Measurements from ENCODE around the gene LHPP. TPM values are rescaled to one million over a fixed set of nuclear protein-coding genes. Genes with fewer than 3 reads are reported as not detected.
"Not testable (repeated sequence)": the region's sequence is repeated elsewhere in the genome, so short reads cannot be mapped to it uniquely, and the experiment has no call there.

Gene LHPP, protein sequence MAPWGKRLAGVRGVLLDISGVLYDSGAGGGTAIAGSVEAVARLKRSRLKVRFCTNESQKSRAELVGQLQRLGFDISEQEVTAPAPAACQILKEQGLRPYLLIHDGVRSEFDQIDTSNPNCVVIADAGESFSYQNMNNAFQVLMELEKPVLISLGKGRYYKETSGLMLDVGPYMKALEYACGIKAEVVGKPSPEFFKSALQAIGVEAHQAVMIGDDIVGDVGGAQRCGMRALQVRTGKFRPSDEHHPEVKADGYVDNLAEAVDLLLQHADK
- 0.74 and 3.2 TPM in 2 replicates for polyA plus RNA-seq (2014; cell fraction: cytosol; rRNA removed)
- polyA plus RNA-seq (2014; cell fraction: nucleus; rRNA removed), result 0.95 and 2.2 TPM in 2 replicates

DNA sequence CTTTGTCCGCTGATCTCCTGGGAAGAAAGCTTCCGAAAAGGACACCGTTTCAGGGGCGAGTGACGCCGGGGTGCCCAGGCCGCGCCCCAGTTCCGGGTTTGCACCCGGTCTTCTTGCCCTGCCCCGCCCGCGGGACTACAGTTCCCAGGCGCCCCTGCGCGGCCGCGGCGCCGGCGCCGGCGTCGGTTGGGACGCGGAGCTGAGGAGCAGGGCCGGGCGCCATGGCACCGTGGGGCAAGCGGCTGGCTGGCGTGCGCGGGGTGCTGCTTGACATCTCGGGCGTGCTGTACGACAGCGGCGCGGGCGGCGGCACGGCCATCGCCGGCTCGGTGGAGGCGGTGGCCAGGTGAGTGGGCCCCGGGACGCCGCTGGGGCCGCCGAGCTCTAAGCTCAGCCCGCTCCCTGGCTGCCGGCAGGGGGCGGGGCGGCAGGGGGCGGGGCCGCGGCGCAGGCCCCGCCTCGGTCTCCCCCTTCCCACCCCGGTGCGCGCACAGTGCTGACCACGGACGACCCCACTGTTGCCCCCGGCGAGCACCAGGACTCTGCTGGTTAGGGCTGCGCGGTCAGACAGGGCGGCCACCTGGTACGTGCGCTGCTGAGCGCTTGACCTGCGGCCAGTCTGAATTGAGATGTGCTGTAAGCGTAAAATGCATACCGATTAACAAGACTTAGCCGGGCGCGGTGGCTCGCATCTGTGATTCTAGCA lies at the start of gene LHPP:
Gene LHPP (plus strand): TSS at position 182 of the 706 bp plus-strand sequence. CDS start 40 bp downstream, at position 222.
- DNase-seq (ENCODE audit: low spot score), result peak; percentile 77

DNA sequence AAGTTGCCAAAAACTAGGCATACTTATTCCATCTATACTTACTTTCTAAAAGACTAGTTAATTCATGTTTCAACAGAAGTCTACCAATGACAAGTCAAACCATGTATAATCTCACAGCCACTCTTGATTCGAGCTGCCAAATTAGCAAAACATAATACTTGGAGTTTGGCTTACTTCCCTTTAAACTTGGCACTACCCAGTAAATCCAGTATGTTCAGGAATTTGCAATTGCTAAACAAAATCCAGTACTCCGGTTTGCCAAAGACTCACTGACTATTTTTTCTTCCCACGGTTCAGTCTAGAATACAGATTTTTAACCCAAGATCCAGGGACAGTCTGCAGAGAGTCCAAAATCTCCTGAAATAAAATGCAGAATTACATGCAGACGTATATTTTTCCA lies 47.5 kb upstream of the LHPP start:
- no peak for DNase-seq (ENCODE audit: low spot score)

DNA sequence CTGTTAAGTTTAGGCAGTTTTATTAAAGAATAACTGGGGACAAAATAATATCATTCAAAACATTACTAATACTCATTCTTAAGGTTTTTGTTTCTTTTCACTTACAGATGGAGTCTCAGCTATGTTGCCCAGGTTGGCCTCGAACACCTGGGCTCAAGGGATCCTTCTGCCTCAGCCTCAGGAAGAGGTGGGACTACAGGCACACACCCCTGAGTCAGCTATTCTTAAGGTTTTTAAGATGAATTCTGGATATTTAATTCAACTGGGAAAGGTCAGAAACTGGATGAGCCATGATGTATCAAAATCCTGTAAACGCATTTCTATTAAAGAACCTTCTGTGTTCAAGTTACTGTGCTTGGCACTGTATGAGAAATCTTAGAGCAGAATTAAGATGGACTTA lies 46.4 kb upstream of the LHPP start:
- no peak for DNase-seq (ENCODE audit: low spot score)

DNA sequence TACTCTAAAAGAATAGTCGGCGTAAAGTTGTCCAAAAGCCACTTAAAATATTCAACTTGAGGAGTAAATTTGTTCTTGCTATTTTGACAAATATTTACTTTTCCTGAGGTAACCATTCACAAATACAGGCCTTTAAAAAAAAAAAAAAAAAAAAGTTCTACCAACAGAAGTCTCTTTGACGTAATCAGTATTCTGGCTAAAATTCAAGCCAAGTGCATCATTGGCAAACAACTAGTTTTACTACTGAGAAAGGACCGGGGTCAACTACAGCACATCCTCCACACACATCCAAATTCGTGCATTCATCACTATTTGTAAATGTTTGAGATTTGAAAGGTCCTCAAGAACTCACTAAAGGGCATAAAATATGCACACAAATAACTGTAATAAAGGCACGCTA lies 44.9 kb upstream of the LHPP start:
- no peak for DNase-seq (ENCODE audit: low spot score)

DNA sequence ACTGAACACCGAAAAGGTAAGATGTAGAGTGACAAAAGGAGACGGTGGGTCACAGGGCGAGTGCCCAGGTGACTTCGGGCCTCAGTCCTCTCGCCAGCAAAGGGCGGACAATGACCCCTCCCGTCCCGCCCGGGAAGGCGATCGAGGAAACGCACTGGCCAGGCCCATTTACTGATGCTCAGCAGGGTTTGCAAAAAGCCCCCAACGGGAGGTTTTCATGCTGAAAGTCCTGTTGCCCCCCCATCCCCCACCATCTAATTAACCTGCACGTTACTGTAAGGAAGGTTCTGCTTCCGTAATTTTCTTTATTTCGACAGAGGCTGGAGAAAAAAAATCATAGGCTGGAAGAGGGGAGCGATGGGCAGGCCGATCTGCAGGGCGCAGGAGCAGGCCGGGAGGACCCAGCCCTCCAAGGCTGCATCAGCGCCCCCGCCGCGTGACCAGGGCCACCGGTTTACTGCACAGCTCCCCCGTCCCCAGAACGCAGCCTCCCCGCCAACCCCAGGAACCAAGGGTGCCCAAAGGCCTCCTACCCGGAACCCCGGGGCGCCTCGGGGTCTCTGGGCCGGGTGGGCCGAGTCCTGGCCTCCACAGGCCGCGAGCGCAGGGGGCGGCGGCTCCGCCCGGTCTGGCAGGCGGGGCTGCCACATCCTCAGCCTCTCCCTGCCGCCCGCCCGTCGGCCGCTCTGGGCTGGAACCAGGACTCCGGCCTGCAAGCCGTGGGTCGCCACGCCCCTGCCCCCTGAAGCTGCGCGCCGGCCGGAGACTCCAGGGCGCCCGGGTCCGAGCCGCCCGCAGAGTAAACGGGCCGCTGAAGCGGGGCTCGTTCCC lies 43.5 kb upstream of the LHPP start:
- DNase-seq (ENCODE audit: low spot score), result peak; percentile 57

DNA sequence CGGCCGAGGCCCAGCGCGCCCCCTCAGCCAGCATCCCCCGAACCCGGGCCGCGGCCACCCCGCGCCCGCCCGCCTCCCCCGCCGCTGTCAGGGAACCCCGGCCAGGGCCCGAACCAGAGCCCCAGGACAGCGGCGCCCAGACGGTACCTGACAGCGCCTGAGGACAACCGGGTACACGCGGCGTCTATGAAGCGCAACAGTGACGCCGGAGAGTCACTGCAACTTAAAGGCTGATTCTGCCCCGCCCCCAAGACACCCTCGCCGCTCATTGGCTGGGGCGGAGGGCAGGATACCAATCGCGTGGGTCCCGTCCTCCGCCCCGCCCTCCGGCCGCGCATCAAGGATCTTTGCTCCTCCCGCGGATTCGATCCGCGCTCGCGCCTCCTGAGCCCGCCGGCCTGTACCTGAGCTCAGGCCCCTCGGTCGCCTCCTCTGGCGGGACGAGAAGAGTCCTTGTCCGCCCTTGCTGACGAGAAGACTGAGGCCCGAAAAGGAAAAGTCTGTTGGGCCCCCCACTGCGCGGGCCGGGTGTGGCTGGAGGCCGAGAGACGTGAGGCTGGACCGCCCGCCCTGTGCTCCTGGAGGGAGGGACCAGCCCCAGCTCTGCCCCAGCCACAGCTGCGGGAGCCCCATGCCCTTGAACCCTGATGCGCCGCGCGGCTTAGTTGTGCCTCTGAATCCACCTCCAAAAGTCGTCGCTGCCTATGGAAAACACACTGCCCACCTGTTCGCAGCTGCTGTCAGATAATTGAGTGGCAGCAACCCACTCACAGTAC lies 42.7 kb upstream of the LHPP start, which contains the start of gene OAT:
Gene OAT (minus strand): TSS at position 198 of the 776 bp plus-strand sequence. CDS start 6,752 bp downstream, outside the sequence.
- peak; percentile 97 for DNase-seq (ENCODE audit: low spot score)

DNA sequence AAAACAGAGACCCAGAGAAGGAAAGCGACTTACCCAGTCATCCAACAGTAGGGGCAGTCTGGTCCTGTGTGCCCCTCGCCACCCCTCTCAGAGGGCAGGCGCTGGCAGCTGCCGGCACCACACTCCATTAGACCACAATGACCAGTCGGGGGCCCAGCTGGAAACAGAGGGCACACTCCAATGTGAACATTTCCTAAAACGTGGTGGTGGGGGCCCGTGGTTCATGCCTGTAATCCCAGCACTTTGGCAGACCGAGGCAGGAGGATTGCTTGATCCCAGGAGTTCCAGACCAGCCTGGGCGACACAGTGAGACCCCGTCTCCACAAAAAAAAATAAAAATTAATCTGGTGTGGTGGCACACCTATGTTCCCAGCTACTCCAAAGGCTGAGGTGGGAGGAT lies 42.0 kb upstream of the LHPP start:
- DNase-seq (ENCODE audit: low spot score), result no peak

DNA sequence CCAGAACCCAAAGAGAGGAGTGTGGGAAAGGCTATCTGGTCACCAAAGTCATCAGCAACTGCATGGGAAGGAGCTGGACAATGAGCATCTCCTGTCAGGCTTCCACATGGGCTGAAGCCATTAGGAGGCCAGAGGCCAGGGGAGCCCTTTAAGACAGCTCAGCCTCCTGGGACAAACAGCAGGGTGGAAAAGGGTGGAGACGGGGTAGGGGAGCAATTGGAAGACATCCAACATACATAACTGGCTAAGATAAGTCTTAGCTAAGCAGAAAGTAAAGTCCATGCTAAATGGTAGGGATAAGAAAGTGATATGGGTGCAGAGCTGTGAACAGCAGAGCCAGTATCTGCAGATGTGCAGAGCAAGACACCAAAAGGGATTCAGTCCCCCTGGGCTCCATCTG lies 41.4 kb upstream of the LHPP start:
- no peak for DNase-seq (ENCODE audit: low spot score)

DNA sequence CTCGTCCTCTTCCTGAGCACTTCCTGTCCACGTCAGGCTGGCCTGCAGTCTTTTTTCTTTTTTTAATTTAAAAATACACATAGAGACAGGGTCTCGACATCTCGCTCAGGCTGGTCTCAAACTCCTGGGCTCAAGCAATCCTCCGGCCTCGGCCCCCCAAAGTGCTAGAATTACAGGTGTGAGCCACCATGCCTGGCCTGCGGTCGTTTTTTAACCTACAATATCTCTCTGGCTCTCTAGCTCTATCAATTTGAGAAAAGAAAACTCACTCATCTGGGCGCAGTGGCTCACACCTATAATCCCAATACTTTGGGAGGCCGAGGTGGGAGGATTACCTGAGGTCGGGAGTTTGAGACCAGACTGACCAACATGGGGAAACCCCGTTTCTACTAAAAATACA lies 38.9 kb upstream of the LHPP start:
- no peak for DNase-seq (ENCODE audit: low spot score)

DNA sequence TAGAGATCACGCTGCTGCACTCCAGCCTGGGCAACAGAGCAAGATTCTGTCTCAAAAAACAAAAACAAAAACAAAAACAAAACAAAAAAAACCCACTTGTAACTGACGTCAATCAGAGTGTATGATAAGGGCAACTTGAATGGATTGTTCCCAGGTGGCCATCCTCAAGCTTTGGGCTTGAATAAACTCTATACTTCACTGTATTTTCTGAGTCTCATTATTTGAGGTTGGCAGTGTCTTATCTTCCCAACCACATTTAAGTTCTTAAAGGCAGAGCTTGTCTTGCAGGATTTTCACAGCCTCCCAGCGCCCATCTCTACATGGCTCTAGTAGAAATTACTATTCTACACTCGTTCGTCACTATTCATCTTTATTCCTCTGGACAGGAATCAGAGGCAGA lies 37.8 kb upstream of the LHPP start:
- DNase-seq (ENCODE audit: low spot score), result no peak

DNA sequence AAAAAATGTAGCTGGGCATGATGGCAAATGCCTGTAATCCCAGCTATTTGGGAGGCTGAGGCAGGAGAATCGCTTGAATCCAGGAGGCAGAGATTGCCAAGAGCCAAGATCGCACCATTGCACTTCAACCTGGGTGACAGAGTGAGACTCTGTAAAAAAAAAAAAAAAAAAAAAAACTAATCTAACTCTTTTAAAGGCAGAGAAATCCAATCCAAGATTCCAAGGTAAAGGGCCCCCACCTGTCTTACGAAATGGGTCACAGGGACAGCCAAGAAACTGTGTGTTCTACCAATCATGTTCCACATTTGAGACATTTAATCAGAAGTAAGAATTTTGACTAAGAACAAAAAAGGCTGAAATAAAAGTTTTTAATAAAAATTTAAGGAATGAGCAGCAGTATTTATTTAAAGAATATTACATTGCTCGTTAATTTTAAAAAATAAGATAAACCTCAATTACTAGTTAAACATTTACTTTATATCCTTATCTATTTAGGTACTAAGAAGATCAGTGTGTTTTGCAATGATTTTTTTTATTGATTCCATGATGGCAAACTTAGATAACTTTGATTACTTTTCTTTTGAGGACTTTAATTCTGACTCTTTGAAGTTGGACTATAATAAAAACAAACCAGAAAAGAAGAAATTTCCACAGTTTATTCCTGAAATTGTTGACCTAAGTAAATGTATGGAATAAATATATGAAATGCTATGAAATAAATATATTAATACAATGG lies 36.2 kb upstream of the LHPP start:
- no peak for DNase-seq (ENCODE audit: low spot score)

DNA sequence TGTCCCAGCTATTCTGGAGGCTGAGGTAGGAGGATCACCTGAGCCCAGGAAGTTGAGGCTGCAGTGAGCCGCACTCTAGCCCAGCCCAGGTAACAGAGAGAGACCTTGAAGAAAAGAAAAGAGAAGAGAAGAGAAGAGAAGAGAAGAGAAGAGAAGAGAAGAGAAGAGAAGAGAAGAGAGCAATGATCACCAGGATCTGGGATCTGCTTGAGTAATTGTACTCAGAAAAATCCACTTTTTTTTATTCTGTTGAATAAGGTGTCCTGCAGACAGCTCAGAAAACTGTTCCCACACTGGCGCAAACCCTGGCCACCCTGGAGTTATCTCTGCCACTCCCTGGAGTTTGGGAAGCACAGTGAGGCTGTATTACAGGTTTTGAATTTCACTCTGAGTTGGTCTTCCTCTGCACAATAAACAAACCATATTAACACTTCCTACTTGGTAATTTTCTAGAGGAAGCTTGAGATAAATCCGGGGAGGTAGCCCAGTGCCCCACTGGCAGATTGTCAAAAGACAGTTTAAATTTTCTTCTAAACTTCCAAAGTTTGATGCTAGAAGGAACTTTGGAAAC lies 33.3 kb upstream of the LHPP start:
- DNase-seq (ENCODE audit: low spot score), result no peak

DNA sequence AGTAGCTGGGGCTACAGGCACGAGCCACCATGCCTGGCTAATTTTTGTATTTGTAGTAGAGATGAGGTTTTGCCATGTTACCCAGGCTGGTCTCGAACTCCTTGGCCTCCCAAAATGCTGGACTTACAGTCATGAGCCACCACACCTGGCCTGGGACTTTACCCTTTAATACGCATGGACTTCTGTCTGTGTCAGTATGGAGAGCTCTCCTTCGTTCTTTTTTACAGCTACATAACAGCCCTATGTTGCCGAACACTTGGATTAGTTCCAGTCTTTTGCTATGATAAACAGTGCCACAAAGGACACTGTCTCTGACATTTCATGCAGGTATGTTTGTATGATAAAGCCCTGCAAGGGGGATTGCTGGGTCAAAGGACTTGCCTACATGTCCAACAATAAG lies 32.0 kb upstream of the LHPP start:
- no peak for DNase-seq (ENCODE audit: low spot score)

DNA sequence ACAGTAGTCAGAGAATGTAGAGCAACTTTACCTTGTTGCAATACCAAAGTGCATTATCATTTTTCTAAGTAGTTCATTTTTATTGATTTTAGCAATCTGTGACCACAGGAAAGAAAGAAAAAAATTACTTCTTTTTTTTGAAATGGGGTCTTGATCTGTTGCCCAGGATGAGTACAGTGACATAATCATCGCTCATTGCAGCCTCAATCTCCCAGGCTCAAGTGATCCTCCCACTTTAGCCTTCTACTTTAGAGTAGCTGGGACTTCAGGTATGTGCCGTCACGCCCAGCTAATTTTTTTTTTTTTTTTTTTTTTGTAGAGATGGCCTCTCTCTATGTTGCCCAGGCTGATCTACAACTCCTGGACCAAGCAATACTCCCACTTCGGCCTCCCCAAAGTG lies 31.5 kb upstream of the LHPP start:
- no peak for DNase-seq (ENCODE audit: low spot score)

DNA sequence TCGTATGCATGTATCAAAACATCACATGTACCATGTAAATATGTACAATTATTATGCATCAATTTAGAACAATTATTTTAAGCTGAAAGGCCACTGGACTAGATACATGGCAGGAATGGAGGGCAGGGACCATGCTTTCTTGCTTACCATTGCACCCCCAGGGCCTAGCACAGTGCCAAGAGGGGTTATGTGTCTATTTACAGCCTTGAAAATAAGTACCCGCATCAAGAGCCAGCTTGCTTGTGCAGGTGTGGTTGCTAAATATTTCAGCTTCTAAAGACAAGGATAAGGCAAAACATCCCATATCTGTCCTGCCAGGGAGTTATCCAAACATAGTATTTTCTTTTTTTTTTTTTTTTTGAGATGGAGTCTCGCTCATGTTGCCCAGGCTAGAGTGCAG lies 28.2 kb upstream of the LHPP start:
- DNase-seq (ENCODE audit: low spot score), result no peak

DNA sequence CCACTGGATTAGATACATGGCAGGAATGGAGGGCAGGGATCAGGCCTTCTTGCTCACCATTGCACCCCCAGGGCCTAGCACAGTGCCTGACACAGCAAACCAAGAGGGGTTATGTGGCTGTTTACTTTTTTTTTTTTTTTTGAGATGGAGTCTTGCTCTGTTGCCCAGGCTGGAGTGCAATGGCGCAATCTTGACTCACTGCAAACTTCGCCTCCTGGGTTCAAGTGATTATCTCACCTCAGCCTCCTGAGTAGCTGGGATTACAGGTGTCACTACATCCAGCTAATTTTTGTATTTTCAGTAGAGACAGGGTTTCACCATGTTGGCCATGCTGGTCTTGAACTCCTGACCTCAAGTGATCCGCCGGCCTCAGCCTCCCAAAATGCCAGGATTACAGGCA lies 25.9 kb upstream of the LHPP start:
- DNase-seq (ENCODE audit: low spot score), result not testable (repeated sequence)

DNA sequence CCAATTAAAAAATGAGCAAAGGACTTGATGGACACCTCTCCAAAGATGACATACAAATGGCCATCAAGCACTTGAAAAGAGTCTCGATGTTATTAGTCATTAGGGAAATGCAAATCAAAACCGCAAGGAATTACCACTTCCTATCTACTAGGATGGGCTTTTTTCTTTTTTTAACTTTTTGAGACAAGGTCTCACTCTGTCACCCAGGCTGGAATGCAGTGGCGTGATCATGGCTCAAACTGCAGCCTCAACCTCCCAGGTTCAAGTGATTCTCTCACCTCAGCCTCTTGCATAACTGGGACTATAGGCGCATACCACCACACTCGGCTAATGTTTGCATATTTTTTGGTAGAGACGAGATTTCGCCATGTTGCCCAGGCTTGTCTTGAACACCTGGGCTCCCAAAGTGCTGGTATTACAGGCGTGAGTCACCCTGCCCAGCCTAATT lies 25.4 kb upstream of the LHPP start:
- no peak for DNase-seq (ENCODE audit: low spot score)

DNA sequence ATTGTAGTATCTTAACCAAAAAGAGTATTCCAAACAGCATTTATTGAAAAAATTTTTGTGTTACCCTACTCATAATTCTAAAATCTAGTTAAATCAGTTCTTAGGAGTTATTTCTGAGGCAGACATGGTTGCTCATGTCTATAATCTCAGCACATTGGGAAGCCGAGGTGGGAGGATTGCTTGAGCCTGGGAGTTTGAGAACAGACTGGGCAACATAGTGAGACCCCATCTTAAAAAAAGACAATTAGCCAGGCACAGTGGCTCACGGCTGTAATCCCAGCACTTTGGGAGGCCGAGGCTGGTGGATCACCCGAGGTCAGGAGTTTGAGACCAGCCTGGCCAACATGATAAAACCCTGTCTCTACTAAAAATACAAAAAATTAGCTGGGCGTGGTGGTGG lies 19.9 kb upstream of the LHPP start:
- not testable (repeated sequence) for DNase-seq (ENCODE audit: low spot score)

DNA sequence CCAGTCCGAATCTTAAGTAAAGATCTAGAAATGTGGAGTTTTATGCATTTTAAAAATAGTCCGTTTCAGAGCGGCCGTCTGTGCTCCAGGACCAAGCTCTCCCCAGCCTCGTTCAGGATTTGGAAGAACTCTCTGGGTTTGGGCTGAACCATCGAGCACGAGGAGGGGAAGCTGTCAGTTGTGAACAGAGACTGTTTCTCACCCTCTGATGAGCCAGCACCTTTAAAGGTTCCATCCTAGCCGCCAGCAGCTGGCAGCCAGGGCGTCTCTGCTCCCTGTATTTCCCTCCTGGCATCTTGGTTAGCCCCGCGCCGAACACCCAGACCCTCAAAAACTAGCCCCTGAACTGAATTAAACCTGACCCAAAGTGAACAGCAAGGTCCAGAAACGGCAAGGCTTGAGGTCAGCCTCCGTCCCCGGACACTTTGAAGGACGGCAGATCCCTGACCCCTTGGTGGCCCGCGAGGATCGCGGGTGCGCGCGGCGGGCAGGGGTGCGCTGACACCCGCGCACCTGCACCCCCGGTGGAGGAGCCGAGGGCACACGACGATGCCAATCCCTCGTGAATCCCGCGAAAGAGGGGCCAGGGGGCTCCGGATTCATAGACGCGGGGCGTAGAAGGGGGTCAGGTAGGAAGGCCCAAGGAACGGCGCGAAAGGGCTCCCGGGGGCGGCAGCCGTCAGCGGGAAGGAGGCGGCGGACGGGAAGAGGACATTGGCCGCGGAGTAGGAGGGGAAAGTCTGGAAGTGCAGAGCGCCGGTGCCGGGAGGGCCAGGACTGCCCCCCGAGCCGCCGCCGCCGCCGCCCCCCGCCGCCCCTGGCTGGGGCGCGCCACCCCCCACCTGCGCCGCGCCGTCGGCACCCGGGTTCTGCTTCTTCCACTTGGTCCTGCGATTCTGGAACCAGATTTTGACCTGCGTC lies 14.5 kb upstream of the LHPP start:
- no peak for DNase-seq (ENCODE audit: low spot score)

All from SK-N-DZ (cell line).